Thyroid gland (tissue), 4 donors: ENCODE results near the gene GPRC5D.

Source experiments
- CTCF ChIP-seq, 6 experiments: fragments of 200-600 bp in 3 of 6; fragments of 450-650 bp in 3 of 6; sonication (generic) in 3 of 6; IDR thresholded peaks; one replicate each; pipeline ENCODE4 v1.5.1; 2016 to 2019; ENCODE audit warnings: antibody characterized with exemption in 6 of 6, mild to moderate bottlenecking in 2 of 6, inconsistent platforms in 1 of 6, moderate library complexity in 1 of 6
- POLR2A ChIP-seq, 2 donors: fragments of 450-650 bp; IDR thresholded peaks; one replicate each; pipeline ENCODE4 v1.6.1; 2017; ENCODE audit warnings: antibody characterized with exemption in 2 of 2, mild to moderate bottlenecking in 2 of 2, moderate library complexity in 1 of 2

DNA sequence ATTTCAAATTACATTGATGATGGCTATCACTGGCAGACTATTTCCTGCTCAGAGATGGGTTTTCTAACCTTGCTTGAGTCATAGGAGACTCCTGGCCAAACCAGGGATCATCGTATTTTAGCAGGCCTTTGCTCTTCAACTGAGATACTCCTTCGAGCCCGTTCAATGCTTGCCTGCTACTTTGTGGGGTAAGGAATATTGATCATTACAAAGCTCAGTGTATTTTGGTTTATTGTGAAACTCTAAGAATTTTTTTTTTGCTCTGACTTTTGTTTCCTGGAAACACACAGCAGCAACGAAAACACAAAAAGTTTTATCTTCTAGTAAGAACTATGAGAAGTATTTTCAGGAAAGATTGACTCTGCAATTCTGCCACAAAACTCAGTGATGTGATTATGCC is 4.1 kb downstream of the GPRC5D start:
- no peak for TF ChIP-seq CTCF (IDR thresholded peaks at IDR 0.05)
- TF ChIP-seq POLR2A (IDR thresholded peaks at IDR 0.05): no peak
